ENCODE results near the gene ZNF845. TPM values are rescaled to one million over a fixed set of nuclear protein-coding genes. Genes with fewer than 3 reads are reported as not detected.

The ZNF845 gene
- total and polyA plus RNA-seq, 2 donors from 2014 or later, result 1.9 to 9.2 TPM

DNA sequence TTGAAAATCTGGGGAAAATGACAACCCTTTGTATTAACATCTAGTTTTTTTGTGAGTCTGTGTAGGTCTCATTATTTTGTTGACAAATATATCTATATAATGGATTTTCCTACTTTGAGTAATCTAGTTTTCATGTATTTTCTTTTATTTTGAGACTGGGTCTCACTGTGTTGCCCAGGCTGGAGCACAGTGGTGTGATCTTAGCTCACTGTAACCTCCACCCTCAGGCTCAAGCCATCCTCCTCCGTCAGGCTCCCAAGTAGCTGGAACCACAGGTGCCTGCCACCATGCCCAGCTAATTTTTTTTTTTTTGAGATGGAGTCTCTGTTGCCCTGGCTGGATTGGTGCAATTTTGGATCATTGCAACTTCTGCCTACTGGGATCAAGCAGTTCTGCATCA, 41.2 kb downstream of the ZNF845 start:
- no peak overlapping the region for H3K27ac ChIP-seq (ENCODE audit: low read depth in 2 of 2, low read length in 2 of 2)
- peaks cover 0 to 4% (median 0%) of the 10 kb centered on the region in 3 donors for H3K9me3 ChIP-seq (ENCODE audit: control insufficient read depth in 2 of 3, insufficient read depth in 1 of 3, low read length in 3 of 3)
- FAIRE-seq, result no peak
- intact Hi-C loops (cut with DNase I), result no loop called here
- TF ChIP-seq, protein P1, sequence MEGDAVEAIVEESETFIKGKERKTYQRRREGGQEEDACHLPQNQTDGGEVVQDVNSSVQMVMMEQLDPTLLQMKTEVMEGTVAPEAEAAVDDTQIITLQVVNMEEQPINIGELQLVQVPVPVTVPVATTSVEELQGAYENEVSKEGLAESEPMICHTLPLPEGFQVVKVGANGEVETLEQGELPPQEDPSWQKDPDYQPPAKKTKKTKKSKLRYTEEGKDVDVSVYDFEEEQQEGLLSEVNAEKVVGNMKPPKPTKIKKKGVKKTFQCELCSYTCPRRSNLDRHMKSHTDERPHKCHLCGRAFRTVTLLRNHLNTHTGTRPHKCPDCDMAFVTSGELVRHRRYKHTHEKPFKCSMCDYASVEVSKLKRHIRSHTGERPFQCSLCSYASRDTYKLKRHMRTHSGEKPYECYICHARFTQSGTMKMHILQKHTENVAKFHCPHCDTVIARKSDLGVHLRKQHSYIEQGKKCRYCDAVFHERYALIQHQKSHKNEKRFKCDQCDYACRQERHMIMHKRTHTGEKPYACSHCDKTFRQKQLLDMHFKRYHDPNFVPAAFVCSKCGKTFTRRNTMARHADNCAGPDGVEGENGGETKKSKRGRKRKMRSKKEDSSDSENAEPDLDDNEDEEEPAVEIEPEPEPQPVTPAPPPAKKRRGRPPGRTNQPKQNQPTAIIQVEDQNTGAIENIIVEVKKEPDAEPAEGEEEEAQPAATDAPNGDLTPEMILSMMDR (IDR thresholded peaks at IDR 0.05; ENCODE audit: borderline replicate concordance, extremely low read depth, insufficient read depth), result no peak
- H3K27me3 ChIP-seq (ENCODE audit: control insufficient read depth, insufficient read depth, low read length), result no peaks in the 10 kb centered on the region
- no peak overlapping the region for H3K9ac ChIP-seq (ENCODE audit: low read length in 3 of 3)
- H3K36me3 ChIP-seq (ENCODE audit: control insufficient read depth in 2 of 3, insufficient read depth in 3 of 3, low read length in 3 of 3), result peaks cover 0 to 16% (median 0%) of the 10 kb centered on the region in 3 donors
- H3K4me1 ChIP-seq (ENCODE audit: control insufficient read depth in 2 of 3, insufficient read depth in 2 of 3, low read depth in 1 of 3, low read length in 3 of 3), result no peaks in the 10 kb centered on the region
- DNase-seq, result no peak
- no peak overlapping the region for H3K4me3 ChIP-seq (ENCODE audit: low read length in 3 of 3)

DNA sequence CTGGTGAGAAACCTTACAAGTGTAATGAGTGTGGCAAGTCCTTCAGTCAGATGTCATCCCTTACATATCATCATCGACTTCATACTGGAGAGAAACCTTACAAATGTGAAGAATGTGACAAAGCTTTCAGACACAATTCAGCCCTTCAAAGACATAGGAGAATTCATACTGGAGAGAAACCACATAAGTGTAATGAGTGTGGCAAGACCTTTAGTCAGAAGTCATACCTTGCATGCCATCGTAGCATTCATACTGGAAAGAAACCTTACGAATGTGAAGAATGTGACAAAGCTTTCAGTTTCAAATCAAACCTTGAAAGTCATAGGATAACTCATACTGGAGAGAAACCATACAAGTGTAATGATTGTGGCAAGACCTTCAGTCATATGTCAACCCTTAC, 47.8 kb downstream of the ZNF845 start:
- DNase-seq, result no peak
- Histone ChIP-seq H3K36me3 (ENCODE audit: control insufficient read depth in 2 of 3, insufficient read depth in 3 of 3, low read length in 3 of 3) (peaks cover 2 to 24% (median 5%) of the 10 kb centered on the region in 3 donors), H3K9me3 (ENCODE audit: control insufficient read depth in 2 of 3, insufficient read depth in 1 of 3, low read length in 3 of 3) (peaks cover 0 to 32% (median 9%) of the 10 kb centered on the region in 3 donors), H3K27ac (ENCODE audit: low read depth in 2 of 2, low read length in 2 of 2) (no peak overlapping the region), H3K4me1 (ENCODE audit: control insufficient read depth in 2 of 3, insufficient read depth in 2 of 3, low read depth in 1 of 3, low read length in 3 of 3) (no peaks in the 10 kb centered on the region), H3K4me3 (ENCODE audit: low read length in 3 of 3) (no peak overlapping the region), H3K27me3 (ENCODE audit: control insufficient read depth, insufficient read depth, low read length) (no peaks in the 10 kb centered on the region), H3K9ac (ENCODE audit: low read length in 3 of 3) (no peak overlapping the region)
- TF ChIP-seq, protein P1 (IDR thresholded peaks at IDR 0.05; ENCODE audit: borderline replicate concordance, extremely low read depth, insufficient read depth), result no peak
- intact Hi-C loops (cut with DNase I), result no loop called here
- FAIRE-seq, result no peak

DNA sequence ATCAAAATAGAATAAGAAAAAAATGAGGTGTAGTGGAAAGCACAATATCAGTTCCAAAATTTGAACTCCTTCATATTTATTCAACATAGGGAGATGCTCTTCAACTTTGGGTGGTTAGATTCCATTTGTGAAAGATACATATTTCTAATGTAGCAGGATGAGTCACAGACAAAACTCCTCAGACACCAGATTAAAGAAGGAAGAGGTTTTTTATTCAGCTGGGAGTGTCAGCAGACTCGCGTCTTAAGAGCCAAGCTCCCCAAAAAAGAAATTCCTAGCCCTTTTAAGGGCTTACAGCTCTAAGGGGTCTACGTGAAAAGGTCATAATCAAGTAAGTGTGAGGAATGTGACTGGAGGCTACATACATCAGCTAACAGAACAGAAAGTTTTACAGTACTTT, 54.6 kb downstream of the ZNF845 start:
- no peak for FAIRE-seq
- no peaks in the 10 kb centered on the region for H3K27me3 ChIP-seq (ENCODE audit: control insufficient read depth, insufficient read depth, low read length)
- H3K9ac ChIP-seq (ENCODE audit: low read length in 3 of 3), result no peak overlapping the region
- no peak overlapping the region for H3K27ac ChIP-seq (ENCODE audit: low read depth in 2 of 2, low read length in 2 of 2)
- H3K9me3 ChIP-seq (ENCODE audit: control insufficient read depth in 2 of 3, insufficient read depth in 1 of 3, low read length in 3 of 3), result peaks cover 0 to 18% (median 3%) of the 10 kb centered on the region in 3 donors
- no peak for DNase-seq
- TF ChIP-seq, protein P1 (IDR thresholded peaks at IDR 0.05; ENCODE audit: borderline replicate concordance, extremely low read depth, insufficient read depth), result no peak
- no peak overlapping the region for H3K4me3 ChIP-seq (ENCODE audit: low read length in 3 of 3)
- no peaks in the 10 kb centered on the region for H3K4me1 ChIP-seq (ENCODE audit: control insufficient read depth in 2 of 3, insufficient read depth in 2 of 3, low read depth in 1 of 3, low read length in 3 of 3)
- no peaks in the 10 kb centered on the region for H3K36me3 ChIP-seq (ENCODE audit: control insufficient read depth in 2 of 3, insufficient read depth in 3 of 3, low read length in 3 of 3)
- intact Hi-C loops (cut with DNase I), result no loop called here

DNA sequence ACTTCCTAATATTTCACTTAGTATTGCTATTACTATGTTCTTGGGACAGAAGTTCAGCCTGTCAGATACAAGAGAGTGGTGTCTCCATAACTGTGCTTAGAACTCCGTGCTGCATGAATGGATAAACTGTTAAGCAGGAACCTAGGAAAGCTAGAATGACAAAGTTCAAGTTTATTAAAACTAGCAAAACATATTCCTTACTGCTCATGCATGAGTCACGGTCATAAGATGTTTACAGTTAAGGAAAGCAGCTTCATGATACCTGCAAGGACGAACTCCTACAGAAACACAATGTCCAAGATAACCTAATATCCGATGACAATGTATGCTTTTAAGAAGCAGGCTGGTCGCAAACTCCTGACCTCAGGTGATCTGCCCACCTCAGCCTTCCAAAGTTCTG, 55.4 kb downstream of the ZNF845 start:
- no peak for FAIRE-seq
- Histone ChIP-seq H3K36me3 (ENCODE audit: control insufficient read depth in 2 of 3, insufficient read depth in 3 of 3, low read length in 3 of 3) (no peaks in the 10 kb centered on the region), H3K9ac (ENCODE audit: low read length in 3 of 3) (no peak overlapping the region), H3K27me3 (ENCODE audit: control insufficient read depth, insufficient read depth, low read length) (no peaks in the 10 kb centered on the region), H3K4me3 (ENCODE audit: low read length in 3 of 3) (no peak overlapping the region), H3K27ac (ENCODE audit: low read depth in 2 of 2, low read length in 2 of 2) (no peak overlapping the region), H3K4me1 (ENCODE audit: control insufficient read depth in 2 of 3, insufficient read depth in 2 of 3, low read depth in 1 of 3, low read length in 3 of 3) (no peaks in the 10 kb centered on the region), H3K9me3 (ENCODE audit: control insufficient read depth in 2 of 3, insufficient read depth in 1 of 3, low read length in 3 of 3) (peaks cover 0 to 11% (median 2%) of the 10 kb centered on the region in 3 donors)
- no peak for DNase-seq
- intact Hi-C loops (cut with DNase I), result no loop called here
- TF ChIP-seq, protein P1 (IDR thresholded peaks at IDR 0.05; ENCODE audit: borderline replicate concordance, extremely low read depth, insufficient read depth), result no peak
